WERI-Rb-1 (cell line): ENCODE results near the gene ZNF653.
"Not testable (repeated sequence)": the region's sequence is repeated elsewhere in the genome, so short reads cannot be mapped to it uniquely, and the experiment has no call there.

ENCODE experiments used
- DNase-seq: peaks from one replicate; pipeline ENCODE4 v3.0.0-alpha.2; 2020
- H3K27ac ChIP-seq: fragments of 250-450 bp; sonication (Bioruptor Pico); 2 replicates; pipeline ENCODE4 v1.5.1; 2020; ENCODE audit warnings: mild to moderate bottlenecking, moderate library complexity
- H3K27me3 ChIP-seq: fragments of 250-450 bp; sonication (Bioruptor Pico); 2 replicates; pipeline ENCODE4 v1.5.1; 2021; ENCODE audit warnings: mild to moderate bottlenecking, low read depth, moderate library complexity; ENCODE audit not compliant: insufficient read depth, severe bottlenecking
- H3K36me3 ChIP-seq: fragments of 250-450 bp; sonication (Bioruptor Pico); 2 replicates; pipeline ENCODE4 v1.5.1; 2020; ENCODE audit warnings: mild to moderate bottlenecking, moderate library complexity
- H3K4me3 ChIP-seq: 2 replicates; pipeline ENCODE4 v1.5.1; 2011; ENCODE audit warnings: low read depth, mild to moderate bottlenecking, control low read depth, low read length
- H3K9me3 ChIP-seq: fragments of 250-450 bp; sonication (Bioruptor Pico); 2 replicates; pipeline ENCODE4 v1.5.1; 2021; ENCODE audit warnings: mild to moderate bottlenecking, moderate library complexity; ENCODE audit not compliant: severe bottlenecking
- TF ChIP-seq, protein P1 (sequence below): IDR thresholded peaks from 2 replicates; pipeline ENCODE4 v1.5.1; 2011; ENCODE audit warnings: low read depth, mild to moderate bottlenecking, control low read depth, inconsistent platforms, low read length

ZNF653 gene

DNA sequence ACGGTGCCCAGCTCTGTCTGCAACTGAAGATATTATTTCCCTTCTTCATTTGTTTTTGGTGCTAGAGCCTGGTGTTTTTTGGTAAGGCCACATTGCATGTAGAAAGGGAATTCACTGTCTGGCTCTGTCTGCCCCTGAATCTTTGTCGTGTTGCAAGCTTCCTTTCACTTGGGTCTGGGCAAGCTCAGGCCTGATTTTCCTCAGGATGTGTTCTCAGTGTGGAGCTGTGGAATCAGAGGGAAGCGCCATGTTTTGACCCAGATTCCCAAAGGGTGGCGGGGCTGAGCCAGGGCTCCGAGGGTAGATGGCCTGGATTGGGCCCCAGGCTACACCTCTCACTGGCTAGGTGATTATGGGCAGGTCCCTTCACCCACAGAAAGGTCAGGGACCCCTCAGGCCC lies 61.6 kb downstream of the ZNF653 start:
- Histone ChIP-seq H3K9me3 (no peaks in the 10 kb centered on the region), H3K27me3 (no peaks in the 10 kb centered on the region), H3K36me3 (peaks cover 72% of the 10 kb centered on the region), H3K27ac (peak overlapping the region; percentile 24), H3K4me3 (no peak overlapping the region)
- no peak for DNase-seq
- TF ChIP-seq, protein P1, sequence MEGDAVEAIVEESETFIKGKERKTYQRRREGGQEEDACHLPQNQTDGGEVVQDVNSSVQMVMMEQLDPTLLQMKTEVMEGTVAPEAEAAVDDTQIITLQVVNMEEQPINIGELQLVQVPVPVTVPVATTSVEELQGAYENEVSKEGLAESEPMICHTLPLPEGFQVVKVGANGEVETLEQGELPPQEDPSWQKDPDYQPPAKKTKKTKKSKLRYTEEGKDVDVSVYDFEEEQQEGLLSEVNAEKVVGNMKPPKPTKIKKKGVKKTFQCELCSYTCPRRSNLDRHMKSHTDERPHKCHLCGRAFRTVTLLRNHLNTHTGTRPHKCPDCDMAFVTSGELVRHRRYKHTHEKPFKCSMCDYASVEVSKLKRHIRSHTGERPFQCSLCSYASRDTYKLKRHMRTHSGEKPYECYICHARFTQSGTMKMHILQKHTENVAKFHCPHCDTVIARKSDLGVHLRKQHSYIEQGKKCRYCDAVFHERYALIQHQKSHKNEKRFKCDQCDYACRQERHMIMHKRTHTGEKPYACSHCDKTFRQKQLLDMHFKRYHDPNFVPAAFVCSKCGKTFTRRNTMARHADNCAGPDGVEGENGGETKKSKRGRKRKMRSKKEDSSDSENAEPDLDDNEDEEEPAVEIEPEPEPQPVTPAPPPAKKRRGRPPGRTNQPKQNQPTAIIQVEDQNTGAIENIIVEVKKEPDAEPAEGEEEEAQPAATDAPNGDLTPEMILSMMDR = no peak

DNA sequence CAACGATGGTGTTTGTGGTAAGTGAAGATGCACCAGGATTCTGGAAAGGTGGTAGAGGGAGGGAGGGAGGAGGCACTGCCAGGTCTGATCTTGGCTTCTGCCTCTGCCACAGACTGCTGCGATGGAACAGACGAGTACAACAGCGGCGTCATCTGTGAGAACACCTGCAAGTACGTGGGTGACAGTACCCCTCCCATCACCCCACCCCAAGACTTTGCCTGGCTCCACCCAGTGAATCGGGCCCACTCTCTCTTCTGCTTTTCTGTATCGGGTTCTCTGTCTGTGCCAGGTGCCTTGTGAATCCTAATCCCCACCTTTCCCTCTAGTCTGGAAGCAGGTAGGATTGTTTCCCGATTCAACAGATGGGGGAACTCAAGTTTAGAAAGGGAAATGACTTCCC lies 67.7 kb downstream of the ZNF653 start:
- no peak for DNase-seq
- Histone ChIP-seq H3K4me3 (no peak overlapping the region), H3K27me3 (no peaks in the 10 kb centered on the region), H3K27ac (no peak overlapping the region), H3K9me3 (no peaks in the 10 kb centered on the region), H3K36me3 (peaks cover 61% of the 10 kb centered on the region)
- TF ChIP-seq, protein P1 = no peak

DNA sequence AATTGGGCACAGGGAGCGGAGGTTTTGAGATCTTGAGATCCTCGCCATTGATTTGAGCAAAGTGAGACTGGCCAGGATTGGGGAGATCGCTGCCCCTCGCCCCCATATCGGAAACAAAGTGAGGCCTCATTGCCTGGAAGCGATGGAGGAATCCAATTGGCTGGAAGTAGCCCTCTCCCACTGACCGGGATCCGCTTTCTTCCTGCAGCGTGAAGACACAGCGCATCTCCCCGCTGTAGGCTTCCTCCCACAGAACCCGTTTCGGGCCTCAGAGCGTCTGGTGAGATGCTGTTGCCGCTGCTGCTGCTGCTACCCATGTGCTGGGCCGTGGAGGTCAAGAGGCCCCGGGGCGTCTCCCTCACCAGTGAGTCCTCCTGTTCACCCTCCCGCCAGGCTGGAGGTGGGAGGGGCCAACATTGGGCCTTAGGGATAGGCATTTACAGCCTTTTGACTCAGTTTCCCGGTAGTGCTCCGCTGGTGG lies 69.8 kb downstream of the ZNF653 start:
- Histone ChIP-seq H3K4me3 (peak overlapping the region; percentile 59), H3K9me3 (no peaks in the 10 kb centered on the region), H3K36me3 (peaks cover 40% of the 10 kb centered on the region), H3K27me3 (no peaks in the 10 kb centered on the region), H3K27ac (peak overlapping the region; percentile 86)
- no peak for DNase-seq
- TF ChIP-seq, protein P1 = no peak

DNA sequence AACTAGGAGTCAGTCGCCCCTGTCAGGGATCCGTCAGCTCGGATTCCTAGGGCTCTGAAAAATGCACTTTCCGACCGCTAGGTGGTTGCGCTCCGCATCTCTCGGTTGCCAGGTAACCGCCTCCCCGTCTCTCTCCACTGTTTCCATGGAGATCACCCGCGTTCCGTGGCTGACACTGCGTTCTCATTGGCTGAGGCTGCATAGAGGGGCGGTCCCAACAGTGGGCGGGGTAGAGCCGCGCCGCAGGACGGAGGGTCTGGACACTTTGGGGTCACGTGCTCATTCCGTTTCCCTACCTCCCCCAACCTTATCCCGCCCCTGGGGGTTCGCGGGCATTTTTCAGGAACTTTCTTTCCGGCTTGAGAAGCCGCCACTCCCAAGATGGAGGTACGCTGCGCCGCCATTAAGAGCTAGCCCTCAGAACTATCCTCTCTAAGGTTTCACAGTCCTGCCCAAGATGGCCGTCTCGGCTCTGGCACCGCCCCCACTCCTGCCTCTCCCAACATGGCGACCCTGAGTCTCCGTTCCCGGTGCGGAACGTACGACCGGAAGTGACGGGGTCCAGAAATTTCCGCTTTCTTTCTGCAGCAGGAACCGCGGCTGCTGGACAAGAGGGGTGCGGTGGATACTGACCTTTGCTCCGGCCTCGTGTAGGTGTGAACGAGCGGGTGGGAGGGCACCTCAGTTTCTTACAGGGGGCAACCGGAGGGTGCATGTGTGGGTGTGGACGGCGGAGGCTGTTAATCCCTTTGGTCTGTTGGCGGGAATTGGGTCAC lies 70.4 kb downstream of the ZNF653 start, which contains the start of the genes ODAD3 and PRKCSH:
Gene ODAD3 (minus strand): TSS at position 65 of the 776 bp plus-strand sequence. CDS start 105 bp downstream, outside the sequence.
Gene PRKCSH (plus strand): TSS at position 579 of the 776 bp plus-strand sequence. CDS start 483 bp downstream, outside the sequence.
- TF ChIP-seq, protein P1 = peak; percentile 92
- H3K27me3 ChIP-seq = no peaks in the 10 kb centered on the region
- DNase-seq = peak; percentile 99
- no peaks in the 10 kb centered on the region for H3K9me3 ChIP-seq
- peak within 1 kb of the TSS; percentile 86 for H3K27ac ChIP-seq
- peak within 1 kb of the TSS; percentile 59 for H3K4me3 ChIP-seq
- H3K36me3 ChIP-seq = peaks cover 34% of the 10 kb centered on the region

DNA sequence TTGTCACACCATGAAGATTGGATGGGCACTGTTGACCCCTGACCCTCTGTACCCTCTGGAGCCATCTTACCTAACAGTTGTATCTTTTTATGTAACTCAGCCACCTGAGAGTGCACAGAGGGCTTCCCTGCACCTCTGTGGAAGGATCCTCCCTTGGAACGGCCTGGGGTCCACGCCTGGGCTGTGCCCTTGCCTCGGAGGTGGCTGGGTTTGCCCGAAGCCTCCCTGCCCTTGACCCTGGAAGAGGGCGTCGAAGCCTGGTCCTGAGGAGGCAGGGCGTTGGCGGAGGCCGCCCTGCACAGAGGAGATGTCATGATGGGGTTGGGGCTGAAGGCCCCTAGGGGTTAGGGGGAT lies 71.0 kb downstream of the ZNF653 start:
- Histone ChIP-seq H3K36me3 (peaks cover 33% of the 10 kb centered on the region), H3K4me3 (peak overlapping the region; percentile 59), H3K9me3 (no peaks in the 10 kb centered on the region), H3K27ac (peak overlapping the region; percentile 53), H3K27me3 (no peaks in the 10 kb centered on the region)
- DNase-seq = no peak
- TF ChIP-seq, protein P1 = no peak

DNA sequence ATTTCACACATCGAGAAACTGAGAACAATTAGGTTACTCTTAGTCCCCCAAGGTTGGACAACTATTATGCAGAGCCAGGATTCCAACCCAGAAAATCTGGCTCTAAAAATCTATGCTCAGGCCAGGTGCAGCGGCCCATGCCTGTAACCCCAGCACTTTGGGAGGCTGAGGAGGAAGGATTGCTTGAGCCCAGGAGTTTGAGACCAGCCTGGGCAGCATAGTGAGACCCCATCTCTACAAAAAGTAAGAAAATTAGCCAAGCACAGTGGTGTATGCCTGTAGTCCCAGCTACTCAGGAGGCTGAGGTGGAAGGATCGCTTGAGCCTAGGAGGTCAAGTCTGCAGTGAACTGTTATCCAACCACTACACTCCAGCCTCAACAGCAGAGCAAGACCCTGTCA lies 72.1 kb downstream of the ZNF653 start:
- not testable (repeated sequence) for DNase-seq, H3K9me3 ChIP-seq, H3K27me3 ChIP-seq, H3K27ac ChIP-seq, H3K4me3 ChIP-seq
- H3K36me3 ChIP-seq = peaks cover 27% of the 10 kb centered on the region
